Testis (tissue), 2 donors: ENCODE data around the gene PLBD1.

Experiments
- CTCF ChIP-seq, 3 experiments: fragments of 450-650 bp in 2 of 3; fragments of 200-600 bp in 1 of 3; sonication (generic) in 1 of 3; IDR thresholded peaks; one replicate each; pipeline ENCODE4 v1.5.1; 2016 to 2019; ENCODE audit warnings: antibody characterized with exemption in 3 of 3, mild to moderate bottlenecking in 2 of 3, moderate library complexity in 1 of 3
- POLR2A ChIP-seq: fragments of 450-650 bp; IDR thresholded peaks from one replicate; pipeline ENCODE4 v1.6.1; 2017; ENCODE audit warnings: antibody characterized with exemption, mild to moderate bottlenecking, moderate library complexity

GRCh38 chr12:14545144-14546124, 22.2 kb downstream of the PLBD1 start:
- no peak for TF ChIP-seq CTCF (IDR thresholded peaks at IDR 0.05)
- no peak for TF ChIP-seq POLR2A
